H9 (cell line): ENCODE results near the gene FAAP100. TPM values are rescaled to one million over a fixed set of nuclear protein-coding genes. Genes with fewer than 3 reads are reported as not detected.
A peak's percentile ranks its signal among the peaks of the same experiment; 100 is the strongest.

Experiments
- DNase-seq: peaks from one replicate; pipeline ENCODE4 v3.0.0-alpha.2; 2017
- H2AFZ ChIP-seq: one replicate; pipeline ENCODE4 v1.6.1; 2013; ENCODE audit warnings: mild to moderate bottlenecking, low read length, control low read depth, moderate library complexity
- H2AK5ac ChIP-seq: 2 replicates; pipeline ENCODE4 v1.6.1; 2013; ENCODE audit warnings: low read length, control low read depth, mixed read lengths; ENCODE audit not compliant: insufficient read length
- H2BK120ac ChIP-seq: one replicate; pipeline ENCODE4 v1.6.1; 2013; ENCODE audit warnings: low read depth, mild to moderate bottlenecking, low read length, control low read depth, inconsistent platforms; ENCODE audit not compliant: poor library complexity, severe bottlenecking
- H2BK12ac ChIP-seq: 2 replicates; pipeline ENCODE4 v1.6.1; 2013; ENCODE audit warnings: low read length, control low read depth, mixed read lengths, low read depth; ENCODE audit not compliant: insufficient read length
- H2BK15ac ChIP-seq: 2 replicates; pipeline ENCODE4 v1.6.1; 2013; ENCODE audit warnings: low read depth, low read length, control low read depth
- H2BK20ac ChIP-seq: one replicate; pipeline ENCODE4 v1.6.1; 2013; ENCODE audit warnings: low read depth, mild to moderate bottlenecking, low read length, control low read depth, inconsistent platforms; ENCODE audit not compliant: poor library complexity, severe bottlenecking
- H2BK5ac ChIP-seq: 2 replicates; pipeline ENCODE4 v1.6.1; 2013; ENCODE audit warnings: low read length, control low read depth, mixed read lengths; ENCODE audit not compliant: insufficient read length
- H3K14ac ChIP-seq: 2 replicates; pipeline ENCODE4 v1.6.1; 2013; ENCODE audit warnings: low read length, control low read depth; ENCODE audit not compliant: insufficient read depth
- H3K18ac ChIP-seq: 2 replicates; pipeline ENCODE4 v1.6.1; 2013; ENCODE audit warnings: low read depth, mild to moderate bottlenecking, mixed read lengths, low read length, control low read depth; ENCODE audit not compliant: insufficient read length
- H3K23ac ChIP-seq: 2 replicates; pipeline ENCODE4 v1.6.1; 2013; ENCODE audit warnings: low read length, control low read depth, mixed read lengths, low read depth; ENCODE audit not compliant: insufficient read length
- H3K23me2 ChIP-seq: 2 replicates; pipeline ENCODE4 v1.6.1; 2013; ENCODE audit warnings: low read depth, mild to moderate bottlenecking, mixed read lengths, low read length, control low read depth; ENCODE audit not compliant: insufficient read length, poor library complexity, severe bottlenecking
- H3K27ac ChIP-seq: 2 replicates; pipeline ENCODE4 v1.5.1; 2013; ENCODE audit warnings: low read length, control low read depth, mixed read lengths, low read depth; ENCODE audit not compliant: insufficient read length
- H3K27me3 ChIP-seq: 2 replicates; pipeline ENCODE4 v1.6.1; 2013; ENCODE audit warnings: low read length, control low read depth, inconsistent platforms; ENCODE audit not compliant: insufficient read depth
- H3K4ac ChIP-seq: 2 replicates; pipeline ENCODE4 v1.6.1; 2013; ENCODE audit warnings: low read depth, mild to moderate bottlenecking, control low read depth, inconsistent platforms, low read length, moderate library complexity
- H3K4me1 ChIP-seq: 2 replicates; pipeline ENCODE4 v1.6.1; 2013; ENCODE audit warnings: low read length, control low read depth, inconsistent platforms; ENCODE audit not compliant: insufficient read depth
- H3K4me2 ChIP-seq: 2 replicates; pipeline ENCODE4 v1.6.1; 2013; ENCODE audit warnings: low read length, control low read depth, mixed read lengths; ENCODE audit not compliant: insufficient read length, insufficient read depth
- H3K56ac ChIP-seq: 2 replicates; pipeline ENCODE4 v1.6.1; 2013; ENCODE audit warnings: low read depth, mild to moderate bottlenecking, mixed read lengths, low read length, control low read depth; ENCODE audit not compliant: insufficient read length
- H3K79me1 ChIP-seq: 2 replicates; pipeline ENCODE4 v1.6.1; 2013; ENCODE audit warnings: low read depth, mild to moderate bottlenecking, moderate library complexity, low read length, control low read depth, inconsistent platforms; ENCODE audit not compliant: insufficient read depth, poor library complexity, severe bottlenecking
- H3K79me2 ChIP-seq: 2 replicates; pipeline ENCODE4 v1.6.1; 2013; ENCODE audit warnings: low read length, control low read depth, inconsistent platforms; ENCODE audit not compliant: insufficient read depth
- H3K9ac ChIP-seq: 2 replicates; pipeline ENCODE4 v1.6.1; 2013; ENCODE audit warnings: low read length, control low read depth, mixed read lengths; ENCODE audit not compliant: insufficient read length; ENCODE audit errors: extremely low read depth
- H3K9me3 ChIP-seq: one replicate; pipeline ENCODE4 v1.6.1; 2013; ENCODE audit warnings: low read depth, low read length, inconsistent platforms; ENCODE audit not compliant: control insufficient read depth
- H3T11ph ChIP-seq: one replicate; pipeline ENCODE4 v1.6.1; 2013; ENCODE audit warnings: mild to moderate bottlenecking, low read length, control low read depth, inconsistent platforms
- H4K20me1 ChIP-seq: one replicate; pipeline ENCODE4 v1.6.1; 2013; ENCODE audit not compliant: control insufficient read depth, insufficient read length, insufficient read depth
- H4K5ac ChIP-seq: 2 replicates; pipeline ENCODE4 v1.6.1; 2013; ENCODE audit warnings: low read depth, mild to moderate bottlenecking, mixed read lengths, low read length, control low read depth; ENCODE audit not compliant: insufficient read length
- H4K8ac ChIP-seq: replicated peaks from 2 replicates; pipeline ENCODE4 v1.6.1; 2013; ENCODE audit warnings: low read length, control low read depth, mixed read lengths, low read depth; ENCODE audit not compliant: insufficient read length
- H4K91ac ChIP-seq: 2 replicates; pipeline ENCODE4 v1.6.1; 2013; ENCODE audit warnings: low read depth, mild to moderate bottlenecking, moderate library complexity, mixed read lengths, low read length, control low read depth; ENCODE audit not compliant: insufficient read length
- H3K27ac Mint-ChIP-seq, 3 experiments: 2 replicates in 2 of 3; 3 replicates in 1 of 3; pipeline ENCODE4 v1.8.0; 2020 to 2021; ENCODE audit warnings: mixed read lengths in 3 of 3, mild to moderate bottlenecking in 1 of 3, moderate library complexity in 1 of 3
- H3K27me3 Mint-ChIP-seq: 2 replicates; pipeline ENCODE4 v1.8.0; 2021; ENCODE audit warnings: low read depth, mild to moderate bottlenecking, moderate library complexity, mixed read lengths
- H3K36me3 Mint-ChIP-seq, 3 experiments: 2 replicates in 2 of 3; 3 replicates in 1 of 3; pipeline ENCODE4 v1.8.0; 2020 to 2021; ENCODE audit warnings: low read depth in 3 of 3, mixed read lengths in 3 of 3; ENCODE audit not compliant: insufficient read depth in 1 of 3
- H3K4me1 Mint-ChIP-seq, 2 experiments: 2 replicates each; pipeline ENCODE4 v1.8.0; 2020; ENCODE audit warnings: mixed read lengths in 2 of 2
- H3K4me3 Mint-ChIP-seq, 2 experiments: 2 replicates in 1 of 2; 3 replicates in 1 of 2; pipeline ENCODE4 v1.8.0; 2020 to 2021; ENCODE audit warnings: mild to moderate bottlenecking in 2 of 2, mixed read lengths in 2 of 2, moderate library complexity in 1 of 2
- H3K9me3 Mint-ChIP-seq, 2 experiments: 2 replicates in 1 of 2; 3 replicates in 1 of 2; pipeline ENCODE4 v1.8.0; 2020; ENCODE audit warnings: mild to moderate bottlenecking in 2 of 2, mixed read lengths in 2 of 2, moderate library complexity in 1 of 2
- WGBS: extraction: QIAGEN DNeasy Blood & Tissue Kit; methylation state at CpG from one replicate; pipeline ENCODE4 v1.1.7; 2013; ENCODE audit warnings: missing lambda C conversion rate, low lambda C conversion rate, mixed read lengths; ENCODE audit not compliant: insufficient read length; ENCODE audit errors: extremely low coverage; 5-methylcytosine and 5-hydroxymethylcytosine counted together
- total RNA-seq: library from RNA; stranded (reverse); gene quantifications from 2 replicates; pipeline ENCODE4 v1.2.1, GENCODE V29; 2021
- TF ChIP-seq, protein P1 (sequence below): fragments of 200-600 bp; sonication (generic); conservative IDR thresholded peaks from 3 replicates; pipeline ENCODE4 v1.8.0; 2021; ENCODE audit warnings: antibody characterized with exemption, mild to moderate bottlenecking

FAAP100 gene
- total RNA-seq, 1 experiment from 2014 or later, result 54.0 TPM

DNA sequence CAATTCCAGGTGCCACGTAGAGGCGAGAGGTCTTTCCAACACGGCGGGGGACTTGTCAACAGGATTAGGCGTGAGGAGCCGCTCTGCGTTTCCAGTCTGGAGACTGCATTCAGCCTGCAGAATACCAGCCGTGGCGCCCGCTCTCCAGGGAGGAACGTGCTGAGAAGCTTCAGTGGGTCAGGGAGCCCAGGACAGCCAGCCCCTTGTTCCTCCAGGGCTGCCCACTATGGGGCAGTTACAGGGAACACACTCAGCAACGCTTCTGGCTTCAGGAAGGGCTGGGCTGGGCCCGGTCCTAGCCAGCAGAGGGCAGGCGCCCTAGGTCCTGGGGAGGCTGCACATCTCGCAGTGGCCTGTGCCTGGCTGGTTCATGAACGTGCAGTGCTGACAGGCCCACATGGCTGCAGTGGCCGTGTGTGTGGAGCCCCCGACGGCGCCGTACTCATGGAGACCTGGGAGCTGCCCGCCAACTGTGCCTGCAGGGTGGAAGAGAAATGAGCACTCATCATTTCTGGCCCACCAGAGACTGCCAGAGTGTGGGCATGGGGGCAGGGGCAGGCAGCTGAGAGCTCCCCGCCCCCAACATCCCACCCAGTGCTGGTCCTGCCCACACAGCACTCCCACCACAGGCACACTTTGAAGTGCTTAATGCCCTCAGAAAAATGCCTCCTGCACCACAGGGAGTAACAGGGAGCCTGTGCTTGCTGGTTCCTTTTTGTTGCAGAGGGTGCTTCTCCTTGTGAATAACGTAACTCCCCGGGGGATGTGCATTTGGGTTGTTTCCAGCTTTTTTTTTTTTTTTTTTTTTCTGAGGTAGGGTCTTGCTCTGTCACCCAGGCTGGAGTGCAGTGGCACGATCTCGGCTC lies 7.0 kb upstream of the FAAP100 start:
- Mint-ChIP-seq H3K27me3 (no peaks in the 10 kb centered on the region), H3K27ac (no peak overlapping the region), H3K9me3 (no peaks in the 10 kb centered on the region), H3K36me3 (peaks cover 11 to 65% (median 54%) of the 10 kb centered on the region in 3 experiments; a peak in 6 of 7 replicates), H3K4me1 (no peaks in the 10 kb centered on the region; a peak in 1 of 4 replicates), H3K4me3 (no peak overlapping the region)
- H2AK5ac ChIP-seq, result no peak overlapping the region
- no peaks in the 10 kb centered on the region for H3K23me2 ChIP-seq
- H3K4ac ChIP-seq, result no peak overlapping the region
- no peak overlapping the region for H3K18ac ChIP-seq
- H2BK5ac ChIP-seq, result no peak overlapping the region
- no peaks in the 10 kb centered on the region for H3K4me1 ChIP-seq
- H4K20me1 ChIP-seq, result no peaks in the 10 kb centered on the region
- H3K79me2 ChIP-seq, result no peaks in the 10 kb centered on the region
- no peak overlapping the region for H3K23ac ChIP-seq
- no peak overlapping the region for H2AFZ ChIP-seq
- no peaks in the 10 kb centered on the region for H3K9me3 ChIP-seq
- H4K5ac ChIP-seq, result no peak overlapping the region
- no peak overlapping the region for H2BK12ac ChIP-seq
- H2BK120ac ChIP-seq, result no peak overlapping the region
- no peak overlapping the region for H4K8ac ChIP-seq
- no peak overlapping the region for H3T11ph ChIP-seq
- no peak overlapping the region for H3K27ac ChIP-seq
- no peaks in the 10 kb centered on the region for H3K79me1 ChIP-seq
- H3K27me3 ChIP-seq, result no peaks in the 10 kb centered on the region
- no peak overlapping the region for H3K4me2 ChIP-seq
- H3K56ac ChIP-seq, result no peak overlapping the region
- TF ChIP-seq, protein P1, sequence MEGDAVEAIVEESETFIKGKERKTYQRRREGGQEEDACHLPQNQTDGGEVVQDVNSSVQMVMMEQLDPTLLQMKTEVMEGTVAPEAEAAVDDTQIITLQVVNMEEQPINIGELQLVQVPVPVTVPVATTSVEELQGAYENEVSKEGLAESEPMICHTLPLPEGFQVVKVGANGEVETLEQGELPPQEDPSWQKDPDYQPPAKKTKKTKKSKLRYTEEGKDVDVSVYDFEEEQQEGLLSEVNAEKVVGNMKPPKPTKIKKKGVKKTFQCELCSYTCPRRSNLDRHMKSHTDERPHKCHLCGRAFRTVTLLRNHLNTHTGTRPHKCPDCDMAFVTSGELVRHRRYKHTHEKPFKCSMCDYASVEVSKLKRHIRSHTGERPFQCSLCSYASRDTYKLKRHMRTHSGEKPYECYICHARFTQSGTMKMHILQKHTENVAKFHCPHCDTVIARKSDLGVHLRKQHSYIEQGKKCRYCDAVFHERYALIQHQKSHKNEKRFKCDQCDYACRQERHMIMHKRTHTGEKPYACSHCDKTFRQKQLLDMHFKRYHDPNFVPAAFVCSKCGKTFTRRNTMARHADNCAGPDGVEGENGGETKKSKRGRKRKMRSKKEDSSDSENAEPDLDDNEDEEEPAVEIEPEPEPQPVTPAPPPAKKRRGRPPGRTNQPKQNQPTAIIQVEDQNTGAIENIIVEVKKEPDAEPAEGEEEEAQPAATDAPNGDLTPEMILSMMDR, result peak; percentile 50
- H3K14ac ChIP-seq, result no peak overlapping the region
- H4K91ac ChIP-seq, result no peak overlapping the region
- WGBS, result no CpG with 5 or more reads among the region's 27 CpGs
- H2BK20ac ChIP-seq, result no peak overlapping the region
- no peak overlapping the region for H2BK15ac ChIP-seq
- no peak overlapping the region for H3K9ac ChIP-seq
- peak; percentile 73 for DNase-seq
